Erythroblast (primary cell): ENCODE measurements around the gene MARK3.

ENCODE experiments used
- GATA1 ChIP-seq: IDR thresholded peaks from 2 replicates; pipeline ENCODE4 v1.6.1; 2011; ENCODE audit warnings: low read depth, mild to moderate bottlenecking, control low read depth, low read length, moderate library complexity
- POLR2A ChIP-seq: IDR thresholded peaks from 2 replicates; pipeline ENCODE4 v1.6.1; 2011; ENCODE audit warnings: mild to moderate bottlenecking, low read length

- TF ChIP-seq POLR2A (no peak), GATA1 (no peak)
These were observed 162.8 kb downstream of the MARK3 start for GRCh38 chr14:103547941-103548462.
